ENCODE data around the gene ATP13A3. TPM values are rescaled to one million over a fixed set of nuclear protein-coding genes. Genes with fewer than 3 reads are reported as not detected.

ATP13A3 gene
- total RNA-seq, 4 donors from 2014 or later, result 55.6 to 166 (median 94.7) TPM

GRCh38 chr3:194383276-194383940, 103.4 kb downstream of the ATP13A3 start:
- H3K27ac ChIP-seq, result no peak overlapping the region
- no peaks in the 10 kb centered on the region for H3K9me3 ChIP-seq
- no peaks in the 10 kb centered on the region for H3K4me1 ChIP-seq
- TF ChIP-seq POLR2A (IDR thresholded peaks at IDR 0.05) (no peak), CTCF (IDR thresholded peaks at IDR 0.05) (no peak)
- H3K4me3 ChIP-seq, result no peak overlapping the region
- intact Hi-C loops (cut with DNase I), result no loop called here
- H3K36me3 ChIP-seq, result no peaks in the 10 kb centered on the region
- no peak for DNase-seq
- 62 to 77% methylated on average over 8 to 9 of the region's 14 CpGs for WGBS, 2 donors
- H3K27me3 ChIP-seq, result peaks cover 0 to 60% (median 0%) of the 10 kb centered on the region in 4 donors

GRCh38 chr3:194382892-194383223, 103.9 kb downstream of the ATP13A3 start:
- peaks cover 0 to 66% (median 0%) of the 10 kb centered on the region in 4 donors for H3K27me3 ChIP-seq
- H3K9me3 ChIP-seq, result no peaks in the 10 kb centered on the region
- TF ChIP-seq CTCF (IDR thresholded peaks at IDR 0.05), result no peak
- no peak for TF ChIP-seq POLR2A (IDR thresholded peaks at IDR 0.05)
- no peaks in the 10 kb centered on the region for H3K4me1 ChIP-seq
- no peak overlapping the region for H3K4me3 ChIP-seq
- no peaks in the 10 kb centered on the region for H3K36me3 ChIP-seq
- WGBS, 2 donors, result 71 to 84% methylated on average over 9 of the region's 9 CpGs
- DNase-seq, result no peak
- intact Hi-C loops (cut with DNase I), result no loop called here
- H3K27ac ChIP-seq, result no peak overlapping the region

- H3K27ac ChIP-seq, result no peak overlapping the region
- H3K4me3 ChIP-seq, result no peak overlapping the region
- WGBS, 2 donors, result 65 to 77% methylated on average over 13 to 19 of the region's 20 CpGs
- no peaks in the 10 kb centered on the region for H3K9me3 ChIP-seq
- no peak for DNase-seq
- no peaks in the 10 kb centered on the region for H3K36me3 ChIP-seq
- H3K27me3 ChIP-seq, result peaks cover 0 to 71% (median 0%) of the 10 kb centered on the region in 4 donors
- H3K4me1 ChIP-seq, result no peaks in the 10 kb centered on the region
- intact Hi-C loops (cut with DNase I), result no loop called here
- TF ChIP-seq POLR2A (IDR thresholded peaks at IDR 0.05) (no peak), CTCF (IDR thresholded peaks at IDR 0.05) (no peak)
Observed at GRCh38 chr3:194382196-194382891, 104.5 kb downstream of the ATP13A3 start.

- Histone ChIP-seq H3K4me3 (no peak overlapping the region), H3K9me3 (no peaks in the 10 kb centered on the region), H3K27ac (no peak overlapping the region), H3K4me1 (no peaks in the 10 kb centered on the region), H3K36me3 (no peaks in the 10 kb centered on the region), H3K27me3 (peaks cover 0 to 76% (median 0%) of the 10 kb centered on the region in 4 donors)
- no peak for DNase-seq
- intact Hi-C loops (cut with DNase I), result no loop called here
- WGBS, 2 donors, result 37 to 40% methylated on average over 9 to 17 of the region's 17 CpGs
- TF ChIP-seq POLR2A (IDR thresholded peaks at IDR 0.05) (no peak), CTCF (IDR thresholded peaks at IDR 0.05) (no peak)
Observed at GRCh38 chr3:194381460-194381875, 105.3 kb downstream of the ATP13A3 start.

- intact Hi-C loops (cut with DNase I), result no loop called here
- no peaks in the 10 kb centered on the region for H3K9me3 ChIP-seq
- no peak for TF ChIP-seq CTCF (IDR thresholded peaks at IDR 0.05)
- no peak for TF ChIP-seq POLR2A (IDR thresholded peaks at IDR 0.05)
- H3K4me3 ChIP-seq, result no peak overlapping the region
- no peak for DNase-seq
- H3K36me3 ChIP-seq, result no peaks in the 10 kb centered on the region
- H3K27me3 ChIP-seq, result peaks cover 0 to 74% (median 0%) of the 10 kb centered on the region in 4 donors
- no peak overlapping the region for H3K27ac ChIP-seq
- WGBS, 2 donors, result 85 to 86% methylated on average over 7 of the region's 7 CpGs
- peaks cover 0 to 4% (median 0%) of the 10 kb centered on the region in 3 donors for H3K4me1 ChIP-seq
Observed at GRCh38 chr3:194380326-194380725, 106.5 kb downstream of the ATP13A3 start.

Measured in esophagus squamous epithelium (tissue), 5 donors.